HG03175 (cell line): ENCODE results near the gene DIP2C.

ENCODE experiments used
- ATAC-seq: cut with Tn5 transposase; IDR thresholded peaks from one replicate; pipeline ENCODE4 v1.9.1; 2021; ENCODE audit warnings: mild to moderate bottlenecking, moderate library complexity; ENCODE audit not compliant: unreplicated experiment

DIP2C gene

DNA sequence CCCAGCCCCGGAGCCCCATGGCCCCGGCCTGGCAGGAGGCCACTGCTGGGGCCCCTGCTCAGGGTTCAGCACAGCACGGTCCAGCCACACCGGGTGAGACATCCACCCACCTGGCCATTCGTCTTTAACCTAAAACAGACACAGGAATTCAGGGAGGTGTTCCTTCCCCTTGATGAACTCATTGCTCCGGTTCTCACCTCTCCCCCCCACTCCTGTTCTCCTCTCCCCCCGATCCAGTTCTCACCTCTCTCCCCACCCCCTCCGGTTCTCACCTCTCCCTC lies 129.8 kb downstream of the DIP2C start:
- no peak for ATAC-seq

DNA sequence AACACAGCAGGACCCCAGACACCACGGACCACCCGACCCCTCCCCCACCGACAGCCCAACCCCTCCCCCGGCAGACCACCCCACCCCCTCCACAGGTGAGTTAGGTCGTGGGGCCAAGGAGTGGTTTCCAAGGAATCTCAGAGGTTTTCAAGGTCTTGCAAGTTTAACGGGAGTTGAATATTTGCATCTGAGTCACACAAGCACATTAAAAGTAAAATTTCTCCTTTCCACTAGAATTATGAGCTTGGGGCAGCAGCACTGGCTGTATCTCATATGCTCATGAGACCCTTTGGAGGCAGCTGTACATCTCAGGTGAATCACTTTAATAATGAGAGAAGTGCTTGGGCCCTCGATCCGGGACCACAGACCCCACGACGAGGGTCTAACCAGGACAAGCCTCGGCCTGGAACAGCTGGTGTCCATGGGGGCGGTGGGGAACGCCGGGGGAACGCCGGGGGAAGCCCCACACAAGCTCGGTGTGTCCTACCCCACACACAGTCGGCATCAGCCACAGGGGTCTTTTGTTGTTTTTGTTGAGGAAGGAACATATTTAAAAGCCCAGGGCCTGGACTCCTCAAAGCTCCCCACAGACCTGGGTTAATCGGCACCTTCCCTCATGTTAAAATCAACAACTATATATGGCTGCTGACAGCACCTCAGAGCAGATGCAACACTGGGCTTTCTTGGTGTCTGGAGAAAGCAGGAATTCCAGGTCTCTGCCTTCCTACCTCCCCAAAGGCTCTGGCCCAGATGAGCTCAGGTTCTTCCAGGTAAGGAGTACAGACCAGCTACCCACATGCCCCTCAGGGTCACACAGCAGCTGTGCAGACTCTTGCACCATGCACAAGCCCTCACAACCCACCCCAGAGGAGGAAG lies 130.3 kb downstream of the DIP2C start:
- ATAC-seq: no peak

DNA sequence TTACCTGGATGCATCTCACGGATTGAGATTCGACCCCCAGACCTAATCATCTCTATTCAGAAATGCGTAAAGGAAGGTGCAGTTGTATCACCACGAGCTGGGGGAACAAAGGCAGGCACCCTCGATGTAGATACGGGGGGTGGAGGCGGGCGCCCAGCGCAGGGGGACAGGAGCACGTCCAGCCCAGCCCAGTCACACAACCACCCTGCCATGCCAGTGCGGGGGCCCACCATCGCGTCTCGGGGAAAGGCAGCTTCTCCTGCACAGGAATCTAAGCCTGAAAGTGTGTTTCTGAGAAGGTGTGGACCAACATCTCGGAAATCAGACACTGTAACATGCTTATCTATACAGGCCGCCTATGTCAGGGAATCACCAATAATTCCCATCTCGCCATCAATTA lies 131.1 kb downstream of the DIP2C start:
- no peak for ATAC-seq

DNA sequence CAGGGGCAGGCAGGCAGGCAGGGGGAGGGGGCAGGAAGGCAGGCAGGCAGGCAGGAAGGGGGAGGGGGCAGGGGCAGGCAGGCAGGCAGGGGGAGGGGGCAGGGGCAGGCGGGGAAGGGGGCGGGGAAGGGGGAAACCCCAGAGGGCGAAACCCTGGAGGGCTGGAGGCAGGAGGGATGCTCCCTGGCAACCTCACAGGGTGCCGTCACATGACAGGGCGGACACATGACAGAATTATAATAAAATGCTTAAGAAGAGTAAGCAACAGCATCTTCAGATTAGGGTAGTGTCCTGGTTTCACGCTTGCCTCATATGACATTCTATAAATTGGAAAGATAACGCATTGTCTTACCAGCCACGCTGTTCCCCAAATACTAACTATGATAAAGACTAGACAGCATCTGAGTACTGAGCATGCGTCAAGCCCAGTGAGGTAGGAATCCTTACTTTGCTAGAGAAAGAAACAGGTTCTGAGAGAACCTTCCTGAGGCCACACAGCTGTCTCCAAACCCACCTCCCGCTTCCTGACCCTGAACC lies 131.6 kb downstream of the DIP2C start:
- ATAC-seq: no peak

DNA sequence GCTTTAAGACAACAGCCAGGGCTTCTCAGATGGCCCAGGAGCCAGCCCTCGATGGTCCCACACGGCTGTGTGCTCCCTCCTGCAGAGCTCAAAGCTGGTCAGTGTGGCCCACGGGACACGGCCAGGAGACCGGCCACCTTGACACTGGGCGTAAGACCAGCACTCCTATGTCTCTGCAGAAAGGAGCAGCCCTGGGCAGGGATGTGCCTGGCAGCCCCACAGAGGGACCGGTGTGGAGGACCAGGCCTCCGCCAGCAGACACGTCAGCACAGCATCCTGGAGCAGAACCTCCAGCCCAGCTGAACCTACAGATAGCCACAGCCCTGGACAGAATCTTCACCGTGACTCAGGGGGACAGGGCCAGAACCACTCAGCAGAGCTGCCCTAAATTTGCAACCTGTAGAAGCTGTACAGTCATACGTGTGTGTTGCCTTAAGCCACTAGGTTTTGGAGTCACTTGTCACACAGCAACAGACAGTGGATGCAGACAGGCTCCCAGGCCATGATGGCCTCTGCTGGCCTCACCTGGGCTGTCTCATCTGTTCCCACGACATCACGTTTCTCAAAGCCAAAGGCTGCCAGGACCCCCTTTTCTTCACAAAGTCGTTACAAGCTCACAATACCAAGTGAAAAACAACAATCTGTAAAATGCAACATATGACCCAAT lies 132.4 kb downstream of the DIP2C start:
- ATAC-seq: no peak

DNA sequence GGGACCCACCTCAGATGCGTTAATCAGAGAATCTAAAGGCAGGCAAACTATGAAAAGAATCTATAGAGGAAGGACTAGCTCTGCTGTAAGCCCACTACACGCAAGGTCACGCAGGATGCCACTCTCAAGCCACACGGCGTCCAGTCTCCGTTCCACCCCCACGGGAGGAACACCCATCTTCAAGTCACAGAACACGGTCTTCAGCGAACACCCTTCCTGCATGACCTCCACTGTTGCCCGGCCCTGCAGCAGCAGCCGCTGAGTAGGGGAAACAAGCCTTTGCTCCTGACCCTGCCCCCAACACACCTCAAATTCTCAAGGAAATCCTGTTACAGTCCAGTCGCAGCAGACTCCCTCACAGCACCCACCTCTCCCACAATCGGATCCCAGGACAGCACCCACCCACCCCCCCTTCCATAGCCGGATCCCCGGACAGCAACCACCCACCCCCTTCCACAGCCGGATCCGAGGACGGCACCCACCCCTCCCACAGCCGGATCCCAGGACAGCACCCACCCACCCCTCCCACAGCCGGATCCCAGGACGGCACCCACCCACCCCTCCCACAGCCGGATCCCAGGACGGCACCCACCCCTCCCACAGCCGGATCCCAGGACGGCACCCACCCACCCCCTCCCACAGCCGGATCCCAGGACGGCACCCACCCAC lies 133.7 kb downstream of the DIP2C start:
- no peak for ATAC-seq

DNA sequence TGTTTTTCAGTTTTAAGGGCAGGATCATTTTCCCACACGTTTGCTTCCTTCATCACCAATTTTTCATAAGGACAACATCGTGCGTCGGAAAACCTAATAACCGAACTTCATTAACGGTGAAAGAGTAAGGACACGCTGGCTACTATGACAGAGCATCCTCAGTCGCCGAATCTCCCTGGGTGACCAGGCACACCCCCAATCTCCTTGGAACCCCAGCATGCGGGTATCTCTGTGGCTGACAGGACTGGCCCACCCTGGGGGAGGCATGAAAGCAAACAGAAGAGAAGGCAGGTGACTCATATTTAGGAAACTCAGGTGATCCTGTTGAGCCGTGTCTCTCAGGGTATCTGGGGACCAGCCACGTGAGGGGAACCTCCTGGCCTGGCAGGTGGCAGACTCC lies 134.2 kb downstream of the DIP2C start:
- no peak for ATAC-seq

DNA sequence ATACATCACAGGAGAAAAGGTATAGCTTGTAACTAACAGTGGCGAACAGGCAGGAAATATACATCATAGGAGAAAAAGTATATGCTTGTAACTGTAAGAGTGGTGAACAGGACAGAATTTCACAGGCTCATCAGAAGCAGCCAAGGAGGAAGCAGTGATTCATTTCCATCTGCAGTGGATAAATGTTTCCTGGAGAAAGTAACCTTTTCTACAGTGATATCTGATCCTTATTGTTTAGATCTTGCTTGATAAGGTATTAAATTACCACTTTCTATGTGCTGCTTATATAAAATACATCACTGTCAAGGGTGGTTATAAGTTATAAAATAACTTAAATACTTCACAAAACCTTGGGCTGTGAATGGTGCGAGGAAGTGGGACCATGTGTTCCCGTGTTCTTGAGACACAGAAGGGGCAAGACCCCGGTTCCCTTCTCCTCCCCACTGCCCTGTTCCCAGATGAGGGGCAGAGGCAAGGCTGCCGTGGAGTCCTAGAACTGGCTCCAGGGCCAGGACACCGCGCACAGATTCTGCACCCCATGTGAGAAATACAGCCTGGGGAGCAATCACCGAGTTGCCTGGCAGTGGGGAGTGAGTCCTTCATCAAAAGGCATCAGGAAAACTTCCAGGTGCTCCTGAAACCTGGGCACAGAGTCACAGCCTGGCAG lies 135.2 kb downstream of the DIP2C start:
- ATAC-seq: no peak

DNA sequence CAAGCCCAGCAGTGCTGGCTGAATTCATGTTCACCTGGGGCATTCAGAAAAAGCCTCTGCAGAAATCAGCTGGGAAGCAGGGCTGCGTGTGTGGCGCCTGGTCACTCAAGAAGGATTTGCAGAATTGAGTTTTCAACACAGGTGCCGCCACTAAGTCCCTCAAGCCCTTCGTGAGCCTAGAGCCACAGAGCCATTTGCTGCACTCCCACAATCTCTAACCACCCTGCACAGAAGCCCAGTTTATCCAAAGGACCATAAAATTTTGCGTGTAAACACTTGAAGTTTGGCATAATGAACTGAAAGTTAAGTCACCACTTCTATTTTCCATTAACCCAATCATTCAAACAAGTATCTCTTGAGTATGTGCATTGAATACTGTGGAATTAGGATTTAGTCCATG lies 136.2 kb downstream of the DIP2C start:
- ATAC-seq: no peak

DNA sequence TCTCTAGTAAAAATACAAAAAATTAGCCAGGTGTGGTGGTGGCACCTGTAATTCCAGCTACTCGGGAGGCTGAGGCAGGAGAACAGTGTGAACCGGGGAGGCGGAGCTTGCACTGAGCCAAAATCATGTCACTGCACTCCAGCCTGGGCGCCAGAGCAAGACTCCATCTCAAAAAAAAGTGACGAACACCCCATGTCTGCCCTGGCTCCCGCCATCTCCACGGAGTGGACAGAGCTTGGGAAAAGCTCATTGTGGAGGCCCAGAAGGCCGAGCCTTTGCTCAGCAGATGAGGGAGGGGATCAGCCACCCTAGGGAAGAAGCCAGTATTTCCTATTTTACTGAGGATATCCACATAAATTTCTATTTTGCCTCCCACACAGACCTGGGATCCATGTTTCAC lies 136.8 kb downstream of the DIP2C start:
- no peak for ATAC-seq

DNA sequence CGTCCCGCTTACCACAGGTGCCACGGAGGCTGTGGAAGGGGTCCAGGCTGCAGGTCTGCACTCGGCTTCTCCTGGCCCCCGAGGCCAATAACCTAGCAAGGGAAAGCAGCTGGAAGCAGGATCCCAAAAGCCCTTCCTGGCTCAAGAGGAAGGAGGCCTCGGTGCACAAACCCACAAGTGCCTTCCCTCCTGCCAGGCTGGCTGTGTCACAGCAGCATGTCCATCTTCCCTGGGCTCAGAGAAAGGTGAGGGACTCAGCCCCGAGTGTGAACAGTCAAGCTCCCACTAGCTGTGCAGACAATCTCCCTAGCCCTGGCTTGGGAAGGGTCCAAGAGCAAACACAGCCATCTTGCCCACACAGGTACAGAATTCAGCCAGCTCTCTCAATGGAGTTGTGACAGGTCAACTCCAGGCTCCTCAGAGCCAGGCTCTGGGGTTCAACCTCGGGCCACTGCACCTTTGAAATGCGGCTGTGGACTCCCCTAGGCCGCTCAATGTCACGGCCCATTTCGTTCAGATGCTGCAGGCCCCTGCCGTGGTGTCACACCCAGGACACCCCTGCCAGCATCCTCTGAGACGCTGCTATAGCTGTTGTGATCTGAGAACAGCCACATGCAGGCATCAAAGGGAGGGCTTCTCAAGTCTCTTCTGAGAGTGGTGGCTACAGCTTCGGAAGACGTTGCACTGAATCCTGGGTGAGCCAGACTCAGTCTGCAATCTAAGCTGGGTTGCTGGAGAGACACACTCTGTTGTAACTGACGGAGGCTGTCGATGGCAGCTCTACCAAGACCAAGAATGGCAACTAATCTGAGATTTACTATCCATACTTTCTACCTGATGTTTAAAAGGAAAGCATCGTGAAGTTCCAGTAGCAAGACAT lies 137.9 kb downstream of the DIP2C start:
- no peak for ATAC-seq

DNA sequence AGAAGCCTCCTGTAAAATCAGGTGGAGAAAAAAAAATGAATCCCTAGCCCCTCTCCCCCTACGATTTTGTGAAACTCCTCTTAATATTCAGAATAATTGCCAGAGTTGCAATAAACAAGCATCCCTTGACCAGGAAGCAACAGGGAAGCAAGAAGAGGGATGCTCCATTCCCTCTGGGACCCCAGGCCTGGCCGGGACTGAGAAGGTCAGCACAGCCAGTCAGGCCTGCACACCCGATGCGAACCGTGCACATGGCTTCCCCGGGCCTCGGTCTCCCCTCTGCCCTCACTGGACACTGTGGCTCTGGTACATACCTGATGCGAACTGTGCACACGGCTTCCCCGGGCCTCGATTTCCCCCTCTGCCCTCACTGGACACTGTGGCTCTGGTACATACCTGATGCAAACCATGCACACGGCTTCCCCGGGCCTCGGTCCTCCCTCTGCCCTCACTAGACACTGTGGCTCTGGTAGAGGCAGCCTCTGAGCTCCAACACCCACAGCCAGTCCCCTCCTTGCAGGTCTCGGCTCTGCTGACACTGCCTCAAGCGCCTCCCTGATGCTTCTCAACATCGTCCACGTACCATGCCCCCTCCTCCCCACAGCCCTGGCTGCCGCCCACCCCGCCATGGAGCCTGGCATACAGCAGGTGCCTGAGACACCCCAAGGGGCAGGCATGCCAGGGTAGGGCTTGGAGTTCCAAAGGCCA lies 138.6 kb downstream of the DIP2C start:
- no peak for ATAC-seq

DNA sequence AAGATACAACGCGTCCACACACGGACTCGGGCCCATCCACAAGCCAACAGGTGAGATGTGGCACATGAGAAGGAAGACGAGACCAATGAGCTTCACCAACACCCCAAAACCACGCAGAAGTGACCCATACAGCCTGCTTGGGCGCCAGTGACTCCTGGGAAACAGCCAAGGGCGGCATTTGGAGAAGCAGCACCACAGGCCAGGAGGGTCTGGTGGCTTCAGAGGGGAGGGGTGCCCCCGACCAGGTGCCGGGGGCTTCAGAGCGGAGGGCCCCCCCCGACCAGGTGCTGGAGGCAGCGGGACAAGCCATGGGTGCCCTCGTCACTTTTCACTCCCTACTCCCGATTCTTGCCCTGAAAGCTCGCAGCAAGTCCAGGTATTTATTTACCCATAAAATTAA lies 140.1 kb downstream of the DIP2C start:
- no peak for ATAC-seq

DNA sequence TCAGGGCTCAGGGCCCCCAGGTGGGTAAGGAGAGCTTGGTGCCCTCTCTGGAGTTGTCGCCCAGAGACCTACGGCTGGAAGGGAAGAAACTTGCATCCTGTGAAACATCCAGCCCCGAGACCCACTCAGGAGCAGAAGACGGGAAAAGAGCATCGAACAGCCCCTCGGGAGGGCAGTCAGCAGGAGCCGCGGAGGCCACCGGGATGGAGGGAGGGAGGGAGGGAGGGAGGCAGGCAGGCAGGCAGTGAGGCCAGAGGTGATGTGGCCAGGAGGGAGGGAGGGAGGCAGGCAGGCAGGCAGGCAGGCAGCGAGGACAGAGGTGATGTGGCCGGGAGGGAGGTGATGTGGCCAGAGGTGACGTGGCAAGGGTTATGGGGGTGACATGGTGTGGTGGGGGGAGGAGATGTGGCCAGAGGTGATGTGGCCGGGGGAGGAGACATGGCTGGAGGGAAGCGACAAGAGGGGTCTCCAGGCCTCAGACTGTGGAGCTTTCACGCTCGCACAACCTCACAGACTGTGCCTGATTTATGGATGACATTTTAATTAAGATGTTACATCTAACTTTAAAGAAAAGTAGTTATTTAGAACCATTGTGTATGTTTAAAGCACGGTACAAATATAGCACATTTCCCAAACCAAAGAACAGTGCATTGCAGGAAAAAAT lies 141.1 kb downstream of the DIP2C start:
- ATAC-seq: no peak

DNA sequence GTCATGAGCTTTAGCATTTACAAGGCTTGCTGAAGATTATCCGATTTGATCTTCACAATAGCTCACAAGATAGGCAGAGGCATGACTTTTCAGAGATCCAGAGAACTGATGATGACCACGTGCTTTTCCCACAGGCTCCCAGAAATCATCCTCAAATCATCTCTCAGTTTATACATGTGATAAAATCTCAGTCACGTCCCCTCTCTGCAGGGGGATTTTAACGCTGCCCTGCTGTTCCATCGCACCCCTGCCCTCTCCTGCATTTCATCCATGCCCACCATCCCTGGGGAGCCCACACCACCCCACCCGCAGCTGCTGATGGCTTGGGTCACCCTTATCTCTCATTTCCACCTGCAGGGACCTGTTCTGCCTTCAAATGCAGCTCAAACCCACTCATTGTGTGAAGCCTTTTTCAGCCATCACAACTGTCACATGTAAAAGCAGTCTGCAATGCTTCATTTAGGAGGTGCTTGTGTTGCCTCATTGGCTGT lies 141.8 kb downstream of the DIP2C start:
- no peak for ATAC-seq

DNA sequence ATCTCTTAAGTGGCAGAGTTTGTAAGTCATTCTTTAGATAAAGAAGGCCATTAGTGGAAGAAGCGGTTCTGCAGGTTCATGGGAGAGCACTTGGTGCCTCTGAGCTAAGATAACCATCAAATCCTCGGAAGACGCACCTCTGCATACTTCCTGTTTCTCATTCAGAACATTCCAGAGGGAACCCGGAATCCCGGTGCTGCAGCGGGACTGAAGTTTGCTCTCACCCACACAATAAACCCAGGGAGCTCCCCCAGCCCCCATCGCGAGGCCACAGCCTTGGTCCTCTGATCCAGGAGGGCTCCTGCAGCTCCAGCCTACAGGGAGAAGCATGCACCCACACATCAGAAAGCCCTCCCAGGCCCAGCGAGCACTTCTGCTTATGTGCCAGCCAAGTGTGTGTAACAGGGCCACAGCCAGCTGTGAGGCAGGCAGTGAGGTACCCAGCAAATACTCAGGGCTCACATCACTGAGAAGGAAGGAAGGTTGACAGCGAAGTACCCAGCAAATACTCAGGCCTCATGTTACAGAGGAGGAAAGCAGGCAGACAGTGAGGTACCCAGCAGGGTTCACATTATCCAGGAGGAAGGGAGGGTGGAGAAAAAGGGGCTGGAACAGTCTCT lies 142.4 kb downstream of the DIP2C start:
- ATAC-seq: no peak

DNA sequence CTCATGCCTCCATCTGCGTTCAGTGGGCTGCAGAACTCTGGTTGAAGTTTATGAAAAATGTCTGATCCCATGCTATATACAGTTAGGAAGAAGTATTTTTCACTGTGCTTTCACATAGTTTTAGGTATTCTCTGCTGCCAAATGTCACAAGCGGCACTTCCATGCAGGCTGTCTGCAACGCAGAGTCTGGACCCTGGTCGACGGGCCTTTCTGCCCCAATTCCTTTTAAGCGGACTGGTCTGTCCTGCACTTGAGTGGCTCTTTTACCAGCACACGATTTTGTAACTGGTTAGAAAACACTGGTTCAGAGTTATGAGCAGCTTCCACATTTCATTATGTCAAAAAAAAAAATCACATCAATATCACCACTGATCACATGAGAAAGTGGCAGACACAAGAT lies 143.0 kb downstream of the DIP2C start:
- no peak for ATAC-seq
